Mammary epithelial cell (primary cell): Measurements from ENCODE around the gene TGM2.

Experiments
- CTCF ChIP-seq, 2 donors: IDR thresholded peaks in 1 of 2; conservative IDR thresholded peaks in 1 of 2; 2 replicates each; pipeline ENCODE4 v1.5.1; 2011 to 2012; ENCODE audit warnings: inconsistent platforms in 2 of 2, low read length in 2 of 2, mild to moderate bottlenecking in 2 of 2, control low read depth in 1 of 2, low read depth in 1 of 2; ENCODE audit not compliant: insufficient read depth in 1 of 2; ENCODE audit errors: extremely low read depth in 1 of 2
- EZH2 ChIP-seq: IDR thresholded peaks from 2 replicates; pipeline ENCODE4 v1.6.1; 2012; ENCODE audit warnings: low read length, inconsistent platforms, borderline replicate concordance

- TF ChIP-seq CTCF (conservative IDR thresholded peaks at IDR 0.05 in 1 of 2, IDR thresholded peaks at IDR 0.05 in 1 of 2; ENCODE audit: extremely low read depth in 1 of 2, insufficient read depth in 1 of 2, low read depth in 1 of 2, low read length in 2 of 2) (no peak), EZH2 (no peak)
Measured at GRCh38 chr20:38157635-38158495, 7.2 kb downstream of the TGM2 start.
